HG02759 (cell line): ENCODE measurements around the gene L3MBTL4.
"Not testable (repeated sequence)": the region's sequence is repeated elsewhere in the genome, so short reads cannot be mapped to it uniquely, and the experiment has no call there.

Experiments used
- ATAC-seq: cut with Tn5 transposase; IDR thresholded peaks from one replicate; pipeline ENCODE4 v1.9.1; 2021; ENCODE audit warnings: mild to moderate bottlenecking, moderate library complexity; ENCODE audit not compliant: unreplicated experiment

The L3MBTL4 gene

GRCh38 chr18:6414723-6415417, at the start of gene L3MBTL4:
Gene L3MBTL4, minus strand, starts transcription at chr18:6414911. Its CDS starts 103,286 bp downstream, at chr18:6311625.
- ATAC-seq = peak; percentile 72

GRCh38 chr18:6452194-6452593, 37.5 kb upstream of the L3MBTL4 start:
- no peak for ATAC-seq

- ATAC-seq = peak; percentile 70
Observed at GRCh38 chr18:6449213-6449612, 34.5 kb upstream of the L3MBTL4 start.

- no peak for ATAC-seq
Observed at GRCh38 chr18:6444466-6445228, 29.9 kb upstream of the L3MBTL4 start.

- ATAC-seq = no peak
Observed at GRCh38 chr18:6441200-6441599, 26.5 kb upstream of the L3MBTL4 start.

- ATAC-seq = no peak
Observed at GRCh38 chr18:6437937-6438818, 23.5 kb upstream of the L3MBTL4 start.

- no peak for ATAC-seq
Observed at GRCh38 chr18:6435731-6436130, 21.0 kb upstream of the L3MBTL4 start.

GRCh38 chr18:6434987-6435709, 20.4 kb upstream of the L3MBTL4 start:
- ATAC-seq = no peak

GRCh38 chr18:6434481-6434880, 19.8 kb upstream of the L3MBTL4 start:
- no peak for ATAC-seq

GRCh38 chr18:6431659-6432318, 17.1 kb upstream of the L3MBTL4 start:
- no peak for ATAC-seq

GRCh38 chr18:6428851-6429395, 14.2 kb upstream of the L3MBTL4 start:
- ATAC-seq = no peak

- no peak for ATAC-seq
Observed at GRCh38 chr18:6427286-6427685, 12.6 kb upstream of the L3MBTL4 start.

GRCh38 chr18:6423289-6423688, 8.6 kb upstream of the L3MBTL4 start:
- no peak for ATAC-seq

GRCh38 chr18:6414118-6414722, 491 bp downstream of the L3MBTL4 start:
- peak; percentile 89 for ATAC-seq

- no peak for ATAC-seq
Observed at GRCh38 chr18:6413579-6414117, 1.1 kb downstream of the L3MBTL4 start.

- ATAC-seq = no peak
Observed at GRCh38 chr18:6412933-6413472, 1.7 kb downstream of the L3MBTL4 start.

GRCh38 chr18:6411382-6411781, 3.3 kb downstream of the L3MBTL4 start:
- ATAC-seq = no peak

GRCh38 chr18:6409933-6410332, 4.8 kb downstream of the L3MBTL4 start:
- ATAC-seq = no peak

GRCh38 chr18:6408543-6408942, 6.2 kb downstream of the L3MBTL4 start:
- not testable (repeated sequence) for ATAC-seq
